ENCODE measurements around the gene SMOC1.

GRCh38 chr14:69895109-69895508 is 15.9 kb downstream of the SMOC1 start:
- TF ChIP-seq CTCF (IDR thresholded peaks at IDR 0.05) (no peak), REST (IDR thresholded peaks at IDR 0.05; ENCODE audit: insufficient read depth in 1 of 2, low read depth in 2 of 2, low read length in 1 of 2) (no peak), POLR2AphosphoS5 (IDR thresholded peaks at IDR 0.05; ENCODE audit: low read depth, low read length) (no peak), TCF7L2 (IDR thresholded peaks at IDR 0.05; ENCODE audit: low read depth, low read length) (no peak)

Measured in Panc1 (cell line).